HEK293 (cell line): ENCODE data around the gene LRRC8C.

ENCODE experiments used
- BCL6B ChIP-seq: fragments of 450-650 bp; formaldehyde crosslinking; IDR thresholded peaks from 2 replicates; pipeline ENCODE4 v1.5.1; 2017; ENCODE audit warnings: missing biosample characterization, missing genetic modification characterization
- GFI1B ChIP-seq: fragments of 450-650 bp; formaldehyde crosslinking; IDR thresholded peaks from 2 replicates; pipeline ENCODE4 v1.5.1; 2016; ENCODE audit warnings: missing biosample characterization, missing genetic modification characterization
- INSM2 ChIP-seq: fragments of 450-650 bp; formaldehyde crosslinking; IDR thresholded peaks from 2 replicates; pipeline ENCODE4 v1.5.1; 2016; ENCODE audit warnings: missing biosample characterization, missing genetic modification characterization
- KLF7 ChIP-seq: fragments of 450-650 bp; formaldehyde crosslinking; IDR thresholded peaks from 2 replicates; pipeline ENCODE4 v1.5.1; 2016; ENCODE audit warnings: missing biosample characterization, missing genetic modification characterization, borderline replicate concordance
- MEIS1 ChIP-seq: sonication (generic); formaldehyde crosslinking; IDR thresholded peaks from 2 replicates; pipeline ENCODE4 v1.8.1; 2022; ENCODE audit warnings: missing genetic modification reagents, mild to moderate bottlenecking, borderline replicate concordance
- MZF1 ChIP-seq: fragments of 450-650 bp; formaldehyde crosslinking; IDR thresholded peaks from 2 replicates; pipeline ENCODE4 v1.5.1; 2017; ENCODE audit warnings: missing biosample characterization, missing genetic modification characterization, borderline replicate concordance
- OVOL3 ChIP-seq: fragments of 450-650 bp; formaldehyde crosslinking; IDR thresholded peaks from 2 replicates; pipeline ENCODE4 v1.5.1; 2016; ENCODE audit warnings: missing biosample characterization, missing genetic modification characterization
- PRDM1 ChIP-seq: fragments of 450-650 bp; formaldehyde crosslinking; IDR thresholded peaks from 2 replicates; pipeline ENCODE4; 2016; ENCODE audit warnings: missing biosample characterization, missing genetic modification characterization
- SCRT1 ChIP-seq: fragments of 450-650 bp; formaldehyde crosslinking; IDR thresholded peaks from 2 replicates; pipeline ENCODE4 v1.5.1; 2016; ENCODE audit warnings: missing biosample characterization, missing genetic modification characterization, borderline replicate concordance
- SP3 ChIP-seq: fragments of 450-650 bp; formaldehyde crosslinking; IDR thresholded peaks from 2 replicates; pipeline ENCODE4 v1.5.1; 2016; ENCODE audit warnings: missing biosample characterization, missing genetic modification characterization
- ZFP3 ChIP-seq: fragments of 450-650 bp; formaldehyde crosslinking; IDR thresholded peaks from 2 replicates; pipeline ENCODE4 v1.5.1; 2016; ENCODE audit warnings: low read depth, missing biosample characterization, missing genetic modification characterization
- ZFP41 ChIP-seq: fragments of 450-650 bp; formaldehyde crosslinking; IDR thresholded peaks from 2 replicates; pipeline ENCODE4 v1.5.1; 2016; ENCODE audit warnings: missing biosample characterization, missing genetic modification characterization, borderline replicate concordance
- ZNF140 ChIP-seq: fragments of 450-650 bp; formaldehyde crosslinking; IDR thresholded peaks from 2 replicates; pipeline ENCODE4 v1.5.1; 2016; ENCODE audit warnings: missing biosample characterization, missing genetic modification characterization
- ZNF211 ChIP-seq: fragments of 450-650 bp; formaldehyde crosslinking; IDR thresholded peaks from 2 replicates; pipeline ENCODE4 v1.5.1; 2016; ENCODE audit warnings: low read depth, missing biosample characterization, missing genetic modification characterization
- ZNF248 ChIP-seq: fragments of 450-650 bp; formaldehyde crosslinking; IDR thresholded peaks from 2 replicates; pipeline ENCODE4 v1.5.1; 2017; ENCODE audit warnings: missing biosample characterization, missing genetic modification characterization
- ZNF280C ChIP-seq: fragments of 450-650 bp; formaldehyde crosslinking; IDR thresholded peaks from 2 replicates; pipeline ENCODE4 v1.5.1; 2016; ENCODE audit warnings: missing biosample characterization, missing genetic modification characterization
- ZNF394 ChIP-seq: fragments of 450-650 bp; formaldehyde crosslinking; IDR thresholded peaks from 2 replicates; pipeline ENCODE4 v1.5.1; 2016; ENCODE audit warnings: missing biosample characterization, missing genetic modification characterization, mild to moderate bottlenecking, moderate library complexity, borderline replicate concordance
- ZNF423 ChIP-seq: fragments of 450-650 bp; formaldehyde crosslinking; IDR thresholded peaks from 2 replicates; pipeline ENCODE4 v1.5.1; 2016; ENCODE audit warnings: missing biosample characterization, missing genetic modification characterization
- ZNF514 ChIP-seq: fragments of 450-650 bp; formaldehyde crosslinking; IDR thresholded peaks from 2 replicates; pipeline ENCODE4 v1.5.1; 2016; ENCODE audit warnings: missing biosample characterization, missing genetic modification characterization
- ZNF555 ChIP-seq: fragments of 450-650 bp; formaldehyde crosslinking; conservative IDR thresholded peaks from 2 replicates; pipeline ENCODE4 v1.5.1; 2017; ENCODE audit warnings: missing biosample characterization, mild to moderate bottlenecking, missing genetic modification characterization, inconsistent platforms
- ZNF560 ChIP-seq: fragments of 450-650 bp; formaldehyde crosslinking; IDR thresholded peaks from 2 replicates; pipeline ENCODE4 v1.5.1; 2017; ENCODE audit warnings: missing biosample characterization, missing genetic modification characterization, borderline replicate concordance
- ZNF621 ChIP-seq: fragments of 450-650 bp; formaldehyde crosslinking; IDR thresholded peaks from 2 replicates; pipeline ENCODE4 v1.5.1; 2017; ENCODE audit warnings: missing biosample characterization, missing genetic modification characterization
- ZNF626 ChIP-seq: fragments of 450-650 bp; sonication (Bioruptor Pico); formaldehyde crosslinking; IDR thresholded peaks from 2 replicates; pipeline ENCODE4 v1.5.1; 2018; ENCODE audit warnings: missing biosample characterization, missing genetic modification characterization, inconsistent platforms
- ZNF639 ChIP-seq: fragments of 450-650 bp; formaldehyde crosslinking; IDR thresholded peaks from 2 replicates; pipeline ENCODE4 v1.5.1; 2016; ENCODE audit warnings: missing biosample characterization, missing genetic modification characterization
- ZNF654 ChIP-seq: fragments of 450-650 bp; formaldehyde crosslinking; IDR thresholded peaks from 2 replicates; pipeline ENCODE4 v1.5.1; 2016; ENCODE audit warnings: low read depth, missing biosample characterization, missing genetic modification characterization
- ZNF660 ChIP-seq: fragments of 450-650 bp; IDR thresholded peaks from 2 replicates; pipeline ENCODE4 v1.5.1; 2018; ENCODE audit warnings: missing biosample characterization, mild to moderate bottlenecking, missing genetic modification characterization
- ZNF747 ChIP-seq: fragments of 450-650 bp; formaldehyde crosslinking; IDR thresholded peaks from 2 replicates; pipeline ENCODE4 v1.5.1; 2016; ENCODE audit warnings: missing biosample characterization, missing genetic modification characterization
- ZNF830 ChIP-seq: fragments of 450-650 bp; IDR thresholded peaks from 2 replicates; pipeline ENCODE4 v1.5.0; 2018; ENCODE audit warnings: missing biosample characterization, missing genetic modification characterization, low read depth, mild to moderate bottlenecking, moderate library complexity
- ZSCAN30 ChIP-seq: fragments of 450-650 bp; IDR thresholded peaks from 2 replicates; pipeline ENCODE4 v1.5.1; 2018; ENCODE audit warnings: missing biosample characterization, mild to moderate bottlenecking, missing genetic modification characterization, moderate library complexity
- TF ChIP-seq, protein P1 (sequence below): fragments of 450-650 bp; IDR thresholded peaks from 2 replicates; pipeline ENCODE4 v1.5.1; 2018; ENCODE audit warnings: missing biosample characterization, mild to moderate bottlenecking, missing genetic modification characterization
- TF ChIP-seq, protein P2 (sequence below): fragments of 450-650 bp; formaldehyde crosslinking; IDR thresholded peaks from 2 replicates; pipeline ENCODE4 v1.5.1; 2016; ENCODE audit warnings: missing biosample characterization, missing genetic modification characterization

Gene LRRC8C

GRCh38 chr1:89719502-89720306 is 86.8 kb downstream of the LRRC8C start (continued):
- TF ChIP-seq MEIS1 (no peak), ZNF514 (no peak), ZNF211 (tag by site-specific recombination) (no peak), ZFP41 (tag by site-specific recombination) (no peak), ZNF555 (tag by site-specific recombination) (no peak), ZNF639 (tag by site-specific recombination) (peak; percentile 95), INSM2 (tag by site-specific recombination) (peak; percentile 98), KLF7 (tag by site-specific recombination) (peak; percentile 82; the same call in 1 of the 2 replicates), OVOL3 (tag by site-specific recombination) (peak; percentile 98), ZNF560 (tag by site-specific recombination) (no peak), ZNF248 (tag by site-specific recombination) (no peak), ZNF140 (tag by site-specific recombination) (no peak), ZNF660 (tag by site-specific recombination) (peak; percentile 97), SP3 (tag by site-specific recombination) (peak; percentile 34; the same call in 1 of the 2 replicates), ZFP3 (tag by site-specific recombination) (no peak), ZNF621 (tag by site-specific recombination) (no peak), ZNF423 (tag by site-specific recombination) (no peak), SCRT1 (peak; percentile 79), ZNF280C (tag by site-specific recombination) (no peak), ZNF747 (tag by site-specific recombination) (no peak), ZNF830 (tag by site-specific recombination) (no peak), MZF1 (tag by site-specific recombination) (peak; percentile 82; the same call in 1 of the 2 replicates), GFI1B (peak; percentile 95), ZNF626 (tag by site-specific recombination) (no peak), ZSCAN30 (tag by site-specific recombination) (peak; percentile 96), BCL6B (tag by site-specific recombination) (peak; percentile 59), ZNF654 (tag by site-specific recombination) (no peak), PRDM1 (no peak), ZNF394 (tag by site-specific recombination) (peak; percentile 98)
- TF ChIP-seq, protein P1, sequence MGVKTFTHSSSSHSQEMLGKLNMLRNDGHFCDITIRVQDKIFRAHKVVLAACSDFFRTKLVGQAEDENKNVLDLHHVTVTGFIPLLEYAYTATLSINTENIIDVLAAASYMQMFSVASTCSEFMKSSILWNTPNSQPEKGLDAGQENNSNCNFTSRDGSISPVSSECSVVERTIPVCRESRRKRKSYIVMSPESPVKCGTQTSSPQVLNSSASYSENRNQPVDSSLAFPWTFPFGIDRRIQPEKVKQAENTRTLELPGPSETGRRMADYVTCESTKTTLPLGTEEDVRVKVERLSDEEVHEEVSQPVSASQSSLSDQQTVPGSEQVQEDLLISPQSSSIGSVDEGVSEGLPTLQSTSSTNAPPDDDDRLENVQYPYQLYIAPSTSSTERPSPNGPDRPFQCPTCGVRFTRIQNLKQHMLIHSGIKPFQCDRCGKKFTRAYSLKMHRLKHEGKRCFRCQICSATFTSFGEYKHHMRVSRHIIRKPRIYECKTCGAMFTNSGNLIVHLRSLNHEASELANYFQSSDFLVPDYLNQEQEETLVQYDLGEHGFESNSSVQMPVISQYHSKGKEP (tag by site-specific recombination), result peak; percentile 97
- TF ChIP-seq, protein P2, sequence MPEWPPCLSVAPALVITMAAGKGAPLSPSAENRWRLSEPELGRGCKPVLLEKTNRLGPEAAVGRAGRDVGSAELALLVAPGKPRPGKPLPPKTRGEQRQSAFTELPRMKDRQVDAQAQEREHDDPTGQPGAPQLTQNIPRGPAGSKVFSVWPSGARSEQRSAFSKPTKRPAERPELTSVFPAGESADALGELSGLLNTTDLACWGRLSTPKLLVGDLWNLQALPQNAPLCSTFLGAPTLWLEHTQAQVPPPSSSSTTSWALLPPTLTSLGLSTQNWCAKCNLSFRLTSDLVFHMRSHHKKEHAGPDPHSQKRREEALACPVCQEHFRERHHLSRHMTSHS, result peak; percentile 70; the same call in 1 of the 2 replicates
